ENCODE results near the gene TRERF1.
"Not testable (repeated sequence)": the region's sequence is repeated elsewhere in the genome, so short reads cannot be mapped to it uniquely, and the experiment has no call there.

The TRERF1 gene

DNA sequence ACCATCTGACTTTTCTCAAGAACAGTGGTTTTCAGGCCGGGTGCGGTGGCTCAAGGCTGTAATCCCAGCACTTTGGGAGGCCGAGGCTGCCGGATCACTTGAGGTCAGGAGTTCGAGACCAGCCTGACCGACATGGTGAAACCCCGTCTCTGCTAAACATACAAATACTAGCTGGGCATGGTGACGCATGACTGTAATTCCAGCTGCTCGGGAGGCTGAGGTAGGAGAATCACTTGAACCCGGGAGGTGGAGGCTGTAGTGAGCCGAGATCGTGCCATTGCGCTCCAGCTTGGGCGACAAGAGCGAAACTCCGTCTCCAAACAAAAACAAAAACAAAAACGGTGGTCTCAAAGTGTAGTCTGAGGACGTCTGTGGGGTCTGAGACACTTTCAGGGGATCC lies 235.2 kb downstream of the TRERF1 start:
- H3K9me3 ChIP-seq (ENCODE audit: control insufficient read depth, low read depth, low read length); H3K27me3 ChIP-seq (ENCODE audit: control insufficient read depth, insufficient read depth, low read length); H3K4me1 ChIP-seq (ENCODE audit: control insufficient read depth, low read depth, low read length); H3K27ac ChIP-seq (ENCODE audit: low read length): not testable (repeated sequence)
- H3K4me3 ChIP-seq (ENCODE audit: low read length) = peak overlapping the region; percentile 100
- H3K9ac ChIP-seq (ENCODE audit: low read length) = peak overlapping the region; percentile 96
- H3K36me3 ChIP-seq (ENCODE audit: control insufficient read depth, low read depth, low read length) = peaks cover 16% of the 10 kb centered on the region

DNA sequence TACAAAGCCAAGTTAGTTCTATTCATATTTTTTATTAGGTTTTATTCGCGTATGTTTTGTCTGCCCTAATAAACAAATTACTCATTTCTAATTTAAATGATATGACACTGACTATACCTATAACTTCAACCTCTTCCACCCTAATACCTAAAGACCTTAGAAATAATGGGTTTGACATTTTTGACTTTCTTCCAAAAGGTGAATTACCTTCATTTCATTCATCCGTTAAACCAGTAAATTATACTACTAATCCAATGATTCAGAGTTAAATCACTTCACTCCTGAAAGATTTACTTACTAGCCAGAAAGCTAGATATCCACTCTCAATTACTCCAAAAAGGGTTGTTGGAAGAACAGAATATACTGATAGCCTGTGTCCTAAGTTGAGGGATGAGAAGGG lies 239.3 kb downstream of the TRERF1 start:
- peaks cover 51% of the 10 kb centered on the region for H3K36me3 ChIP-seq (ENCODE audit: control insufficient read depth, low read depth, low read length)
- no peak overlapping the region for H3K4me3 ChIP-seq (ENCODE audit: low read length)
- H3K9me3 ChIP-seq (ENCODE audit: control insufficient read depth, low read depth, low read length) = no peaks in the 10 kb centered on the region
- no peak overlapping the region for H3K9ac ChIP-seq (ENCODE audit: low read length)
- no peaks in the 10 kb centered on the region for H3K27me3 ChIP-seq (ENCODE audit: control insufficient read depth, insufficient read depth, low read length)
- no peak overlapping the region for H3K27ac ChIP-seq (ENCODE audit: low read length)
- H3K4me1 ChIP-seq (ENCODE audit: control insufficient read depth, low read depth, low read length) = peaks cover 3% of the 10 kb centered on the region

DNA sequence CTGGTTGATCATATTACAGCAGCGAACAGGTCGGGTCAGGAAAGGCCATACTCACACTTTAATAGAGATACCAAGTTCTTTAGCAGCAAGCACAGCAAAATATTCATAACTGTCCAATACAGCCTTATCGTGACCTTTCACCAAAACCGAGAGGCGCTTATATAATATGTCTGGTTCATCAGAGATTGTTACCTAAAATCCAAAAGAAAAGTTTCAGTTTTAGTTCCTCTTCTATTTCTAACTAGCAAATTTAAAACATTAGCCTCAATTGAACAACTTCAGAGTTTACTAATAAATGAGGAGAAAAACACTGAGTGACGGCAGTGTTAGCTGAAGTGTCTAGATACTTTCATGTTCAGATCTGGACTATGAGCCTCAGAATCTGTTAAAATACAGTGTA lies 240.0 kb downstream of the TRERF1 start:
- Histone ChIP-seq H3K27ac (ENCODE audit: low read length) (no peak overlapping the region), H3K27me3 (ENCODE audit: control insufficient read depth, insufficient read depth, low read length) (no peaks in the 10 kb centered on the region), H3K4me3 (ENCODE audit: low read length) (no peak overlapping the region), H3K9me3 (ENCODE audit: control insufficient read depth, low read depth, low read length) (no peaks in the 10 kb centered on the region), H3K36me3 (ENCODE audit: control insufficient read depth, low read depth, low read length) (peaks cover 52% of the 10 kb centered on the region), H3K9ac (ENCODE audit: low read length) (no peak overlapping the region), H3K4me1 (ENCODE audit: control insufficient read depth, low read depth, low read length) (peaks cover under 1% of the 10 kb centered on the region)

DNA sequence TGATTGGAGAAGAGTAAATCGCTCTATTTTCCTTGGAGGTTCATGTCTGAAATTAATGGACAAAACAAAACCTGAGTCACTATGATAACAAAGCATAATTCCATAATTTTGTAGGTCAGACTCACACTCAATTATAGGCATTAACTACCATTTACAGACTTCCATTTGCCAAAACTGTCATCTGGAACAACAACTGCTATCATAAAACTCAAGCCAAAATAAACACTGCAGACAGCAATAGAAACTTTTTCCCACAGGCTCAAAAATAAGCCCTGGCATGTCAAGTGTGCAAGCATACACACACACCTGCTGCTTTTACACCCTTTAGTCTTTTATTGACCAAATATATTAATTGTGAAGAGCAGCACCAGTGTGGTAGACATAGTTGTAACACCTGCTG lies 241.2 kb downstream of the TRERF1 start:
- Histone ChIP-seq H3K27ac (ENCODE audit: low read length) (no peak overlapping the region), H3K4me1 (ENCODE audit: control insufficient read depth, low read depth, low read length) (no peaks in the 10 kb centered on the region), H3K9me3 (ENCODE audit: control insufficient read depth, low read depth, low read length) (no peaks in the 10 kb centered on the region), H3K4me3 (ENCODE audit: low read length) (no peak overlapping the region), H3K9ac (ENCODE audit: low read length) (no peak overlapping the region), H3K27me3 (ENCODE audit: control insufficient read depth, insufficient read depth, low read length) (no peaks in the 10 kb centered on the region), H3K36me3 (ENCODE audit: control insufficient read depth, low read depth, low read length) (peaks cover 59% of the 10 kb centered on the region)

DNA sequence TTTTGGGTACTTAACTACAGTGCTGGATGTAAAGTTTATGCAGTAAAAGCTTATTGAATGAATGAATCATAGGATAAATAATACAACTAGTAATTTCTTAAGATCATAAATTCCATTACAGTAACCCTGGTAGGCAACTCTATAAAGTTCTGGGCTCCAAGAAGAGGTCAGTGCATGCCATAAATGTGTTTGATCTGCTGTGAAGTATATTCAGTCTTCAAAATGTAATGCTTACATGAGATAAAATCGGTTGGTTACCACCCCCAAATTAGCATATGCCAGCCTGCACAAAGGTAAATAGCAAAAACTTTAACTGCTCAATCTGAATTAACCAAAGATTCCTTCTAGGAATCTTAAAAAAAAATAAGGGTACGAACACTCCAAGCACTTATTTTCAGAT lies 244.2 kb downstream of the TRERF1 start:
- H3K27ac ChIP-seq (ENCODE audit: low read length); H3K9me3 ChIP-seq (ENCODE audit: control insufficient read depth, low read depth, low read length); H3K4me3 ChIP-seq (ENCODE audit: low read length); H3K4me1 ChIP-seq (ENCODE audit: control insufficient read depth, low read depth, low read length); H3K9ac ChIP-seq (ENCODE audit: low read length); H3K27me3 ChIP-seq (ENCODE audit: control insufficient read depth, insufficient read depth, low read length): not testable (repeated sequence)
- peaks cover 48% of the 10 kb centered on the region for H3K36me3 ChIP-seq (ENCODE audit: control insufficient read depth, low read depth, low read length)

DNA sequence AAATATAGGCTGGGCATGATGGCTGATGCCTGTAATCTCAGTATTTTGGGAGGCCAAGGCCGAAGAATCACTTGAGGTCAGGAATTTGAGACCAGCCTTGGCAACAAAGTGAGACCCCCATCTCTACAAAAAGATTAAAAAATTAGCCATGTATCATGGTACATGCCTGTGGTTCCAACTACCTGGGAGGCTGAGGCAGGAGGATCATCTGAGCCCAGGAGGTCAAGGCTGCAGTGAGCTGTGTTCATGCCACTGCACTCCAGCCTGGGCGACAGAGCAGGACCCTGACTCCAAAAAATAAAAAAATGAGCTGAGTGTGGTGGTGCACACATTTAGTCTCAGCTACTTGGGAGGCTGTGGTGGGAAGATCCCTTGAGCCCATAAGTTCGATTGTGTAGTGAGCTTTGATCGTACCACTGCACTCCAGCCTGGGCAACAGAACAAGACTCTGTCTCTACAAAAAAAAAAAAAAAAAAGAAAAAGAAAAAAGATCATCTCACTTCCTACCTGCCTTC lies 246.9 kb downstream of the TRERF1 start:
- no peak overlapping the region for H3K4me3 ChIP-seq (ENCODE audit: low read length)
- H3K9me3 ChIP-seq (ENCODE audit: control insufficient read depth, low read depth, low read length) = no peaks in the 10 kb centered on the region
- no peaks in the 10 kb centered on the region for H3K27me3 ChIP-seq (ENCODE audit: control insufficient read depth, insufficient read depth, low read length)
- no peaks in the 10 kb centered on the region for H3K4me1 ChIP-seq (ENCODE audit: control insufficient read depth, low read depth, low read length)
- H3K36me3 ChIP-seq (ENCODE audit: control insufficient read depth, low read depth, low read length) = peaks cover 33% of the 10 kb centered on the region
- no peak overlapping the region for H3K27ac ChIP-seq (ENCODE audit: low read length)
- no peak overlapping the region for H3K9ac ChIP-seq (ENCODE audit: low read length)

DNA sequence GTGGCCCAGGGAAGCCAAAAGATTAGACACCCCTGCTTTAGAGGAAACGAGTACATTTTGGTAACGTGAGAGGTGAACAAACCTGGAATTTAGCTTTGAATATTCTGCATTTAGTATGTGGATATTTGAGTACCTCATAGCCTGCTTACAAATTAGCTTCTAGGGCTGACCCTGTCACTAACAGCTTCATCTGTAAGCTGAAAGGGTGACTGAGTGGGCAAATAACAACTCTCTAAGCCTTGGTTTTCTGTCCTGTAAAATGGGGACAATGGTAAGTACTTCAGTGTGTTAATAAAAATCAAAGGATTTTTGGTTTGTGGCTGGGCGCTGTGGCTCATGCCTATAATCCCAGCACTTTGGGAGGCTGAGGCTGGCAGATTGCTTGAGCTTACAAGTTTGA lies 248.5 kb downstream of the TRERF1 start:
- Histone ChIP-seq H3K9ac (ENCODE audit: low read length) (no peak overlapping the region), H3K4me1 (ENCODE audit: control insufficient read depth, low read depth, low read length) (no peaks in the 10 kb centered on the region), H3K27ac (ENCODE audit: low read length) (no peak overlapping the region), H3K9me3 (ENCODE audit: control insufficient read depth, low read depth, low read length) (no peaks in the 10 kb centered on the region), H3K36me3 (ENCODE audit: control insufficient read depth, low read depth, low read length) (peaks cover 16% of the 10 kb centered on the region), H3K27me3 (ENCODE audit: control insufficient read depth, insufficient read depth, low read length) (no peaks in the 10 kb centered on the region), H3K4me3 (ENCODE audit: low read length) (no peak overlapping the region)

DNA sequence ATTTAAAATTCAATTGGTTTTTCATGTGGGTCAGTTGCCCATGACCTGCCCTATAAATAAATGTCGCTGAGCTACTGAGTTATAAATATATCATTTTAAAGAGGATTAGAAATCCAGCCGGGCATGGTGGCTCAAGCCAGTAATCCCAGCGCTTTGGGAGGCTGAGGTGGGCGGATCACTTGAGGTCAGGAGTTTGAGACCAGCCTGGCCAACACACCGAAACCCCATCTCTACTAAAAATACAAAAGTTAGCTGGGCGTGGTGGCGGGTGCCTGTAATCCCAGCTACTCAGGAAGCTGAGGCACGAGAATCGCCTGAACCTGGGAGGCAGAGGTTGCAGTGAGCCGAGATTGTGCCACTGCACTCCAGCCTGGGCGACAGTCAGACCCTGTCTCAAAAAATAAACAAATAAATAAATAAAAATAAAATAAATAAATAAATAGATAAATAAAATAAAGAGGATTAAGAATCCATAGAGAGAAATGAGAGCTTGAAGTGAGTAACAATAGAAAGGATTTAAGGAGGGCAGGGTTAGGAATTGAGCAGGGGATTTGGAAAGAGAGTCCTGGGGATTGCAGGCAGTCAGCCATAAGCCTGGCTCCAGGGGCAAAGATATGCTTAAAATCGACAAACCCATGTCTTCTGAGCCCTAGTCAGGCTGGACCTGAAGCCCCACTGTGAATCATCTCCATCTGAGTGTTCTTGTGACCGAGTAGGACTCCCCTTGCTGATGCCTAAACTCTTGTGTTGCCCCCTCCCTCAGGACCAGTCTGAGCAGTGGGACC lies 249.4 kb downstream of the TRERF1 start:
- not testable (repeated sequence) for H3K4me3 ChIP-seq (ENCODE audit: low read length); H3K27me3 ChIP-seq (ENCODE audit: control insufficient read depth, insufficient read depth, low read length); H3K9me3 ChIP-seq (ENCODE audit: control insufficient read depth, low read depth, low read length); H3K9ac ChIP-seq (ENCODE audit: low read length); H3K27ac ChIP-seq (ENCODE audit: low read length); H3K4me1 ChIP-seq (ENCODE audit: control insufficient read depth, low read depth, low read length)
- H3K36me3 ChIP-seq (ENCODE audit: control insufficient read depth, low read depth, low read length) = peaks cover 10% of the 10 kb centered on the region

DNA sequence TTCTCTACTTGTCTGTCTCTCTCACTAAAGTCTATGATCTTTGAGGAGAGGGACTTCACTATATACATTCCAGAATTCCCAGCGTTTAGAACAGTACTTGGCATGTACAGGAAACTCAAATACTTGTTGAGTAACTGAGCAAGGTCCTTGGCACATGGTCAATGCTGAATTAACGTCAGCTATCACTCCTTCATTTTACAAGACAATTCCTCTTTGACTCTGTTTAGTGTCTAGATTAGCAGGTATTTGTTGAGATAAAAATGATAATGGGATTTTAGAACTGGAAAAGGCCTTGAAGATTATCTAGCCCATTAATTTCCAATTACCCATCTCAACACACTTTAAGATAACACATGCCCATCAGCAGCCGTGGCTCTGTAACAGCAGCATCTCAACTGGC lies 250.3 kb downstream of the TRERF1 start:
- no peaks in the 10 kb centered on the region for H3K4me1 ChIP-seq (ENCODE audit: control insufficient read depth, low read depth, low read length)
- H3K27ac ChIP-seq (ENCODE audit: low read length) = no peak overlapping the region
- H3K27me3 ChIP-seq (ENCODE audit: control insufficient read depth, insufficient read depth, low read length) = no peaks in the 10 kb centered on the region
- no peaks in the 10 kb centered on the region for H3K9me3 ChIP-seq (ENCODE audit: control insufficient read depth, low read depth, low read length)
- H3K36me3 ChIP-seq (ENCODE audit: control insufficient read depth, low read depth, low read length) = peaks cover 6% of the 10 kb centered on the region
- no peak overlapping the region for H3K4me3 ChIP-seq (ENCODE audit: low read length)
- H3K9ac ChIP-seq (ENCODE audit: low read length) = no peak overlapping the region

DNA sequence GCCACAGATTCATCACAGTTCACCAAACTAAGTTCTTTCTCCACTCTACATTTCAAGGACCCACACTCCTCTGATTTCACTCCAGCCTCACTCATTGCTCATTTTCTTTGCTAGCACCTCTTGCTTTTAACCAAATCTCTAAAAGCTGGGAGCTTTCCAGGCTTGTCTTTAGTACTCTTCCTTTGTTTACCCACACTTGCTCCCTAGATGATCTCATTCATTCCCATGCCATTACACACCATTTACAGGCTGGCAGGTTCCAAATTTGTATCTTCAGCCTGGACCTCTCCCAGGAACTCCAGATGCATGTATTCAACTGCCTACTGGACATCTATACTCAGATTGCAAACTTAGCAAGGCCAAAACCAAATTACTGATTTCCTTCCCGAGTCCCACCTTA lies 251.7 kb downstream of the TRERF1 start:
- Histone ChIP-seq H3K4me1 (ENCODE audit: control insufficient read depth, low read depth, low read length) (no peaks in the 10 kb centered on the region), H3K9me3 (ENCODE audit: control insufficient read depth, low read depth, low read length) (no peaks in the 10 kb centered on the region), H3K27ac (ENCODE audit: low read length) (no peak overlapping the region), H3K4me3 (ENCODE audit: low read length) (no peak overlapping the region), H3K36me3 (ENCODE audit: control insufficient read depth, low read depth, low read length) (peaks cover 3% of the 10 kb centered on the region), H3K9ac (ENCODE audit: low read length) (no peak overlapping the region), H3K27me3 (ENCODE audit: control insufficient read depth, insufficient read depth, low read length) (no peaks in the 10 kb centered on the region)

DNA sequence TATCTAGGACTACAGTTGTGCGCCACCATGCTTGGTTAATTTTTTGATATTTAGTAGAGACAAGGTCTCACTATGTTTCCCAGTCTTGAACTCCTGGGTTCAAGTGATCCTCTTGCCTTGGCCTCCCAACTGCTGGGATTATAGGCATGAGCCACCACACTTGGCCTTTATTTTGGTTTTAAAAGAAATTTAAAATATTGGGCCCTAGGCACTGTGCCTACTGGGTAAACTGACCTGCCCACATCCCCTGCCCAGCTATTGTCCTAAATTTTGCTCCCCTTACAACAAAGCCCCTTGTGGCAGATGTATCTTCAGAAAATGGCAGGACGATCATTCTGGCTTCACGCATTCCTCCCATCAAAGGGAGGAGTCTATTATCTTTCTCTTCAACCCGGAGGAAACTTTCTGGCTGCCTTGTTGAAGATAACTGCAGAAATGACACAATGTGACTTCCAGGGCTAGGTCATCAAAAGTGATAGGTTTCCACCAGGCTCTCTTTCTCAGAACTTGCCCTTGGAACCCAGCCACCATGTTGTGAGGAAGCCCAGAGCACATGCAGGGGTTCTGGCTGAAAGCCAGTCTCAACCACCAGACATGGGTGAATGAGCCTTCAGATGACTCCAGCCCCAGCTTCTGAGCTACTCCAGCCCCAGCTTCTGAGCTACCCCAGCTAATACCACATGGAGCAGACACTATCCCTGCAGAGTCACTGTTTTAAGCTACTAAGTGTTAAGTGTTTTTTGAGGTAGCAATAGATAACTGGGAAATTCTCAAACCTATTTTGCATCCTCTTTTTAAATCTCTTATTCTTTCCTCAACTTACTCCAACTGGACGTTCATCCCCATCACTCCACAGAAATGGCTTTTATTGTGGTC lies 252.4 kb downstream of the TRERF1 start:
- Histone ChIP-seq H3K4me1 (ENCODE audit: control insufficient read depth, low read depth, low read length) (no peaks in the 10 kb centered on the region), H3K27me3 (ENCODE audit: control insufficient read depth, insufficient read depth, low read length) (peaks cover 1% of the 10 kb centered on the region), H3K4me3 (ENCODE audit: low read length) (no peak overlapping the region), H3K9ac (ENCODE audit: low read length) (no peak overlapping the region), H3K27ac (ENCODE audit: low read length) (no peak overlapping the region), H3K36me3 (ENCODE audit: control insufficient read depth, low read depth, low read length) (no peaks in the 10 kb centered on the region), H3K9me3 (ENCODE audit: control insufficient read depth, low read depth, low read length) (no peaks in the 10 kb centered on the region)

All from iPS-18a (cell line).